Transverse colon (tissue), 4 donors: ENCODE data around the gene SCYL1. TPM values are rescaled to one million over a fixed set of nuclear protein-coding genes. Genes with fewer than 3 reads are reported as not detected.

Experiments
- DNase-seq: peaks from one replicate; pipeline ENCODE4 v3.0.0-alpha.2; 2019
- H3K27ac ChIP-seq, 4 donors: fragments of 200-600 bp; sonication (generic); 2 replicates each; pipeline ENCODE4 v1.5.1; 2016 to 2018; ENCODE audit warnings: inconsistent platforms in 4 of 4
- H3K27me3 ChIP-seq: fragments of 200-600 bp; sonication (generic); 2 replicates; pipeline ENCODE4 v1.5.1; 2017; ENCODE audit warnings: inconsistent platforms
- H3K36me3 ChIP-seq, 4 donors: fragments of 200-600 bp; sonication (generic); 2 replicates each; pipeline ENCODE4 v1.5.1; 2017 to 2019; ENCODE audit warnings: inconsistent platforms in 4 of 4
- H3K4me1 ChIP-seq, 4 donors: fragments of 200-600 bp; sonication (generic); 2 replicates each; pipeline ENCODE4 v1.5.1; 2017 to 2020; ENCODE audit warnings: inconsistent platforms in 4 of 4
- H3K4me3 ChIP-seq, 4 donors: fragments of 200-600 bp; sonication (generic); 1 replicate in 1 of 4; 2 replicates in 3 of 4; pipeline versions ENCODE4 v1.5.1 to v1.6.1; 2017 to 2019; ENCODE audit warnings: inconsistent platforms in 4 of 4
- H3K9me3 ChIP-seq, 2 donors: fragments of 200-600 bp; sonication (generic); 2 replicates each; pipeline ENCODE4 v1.5.1; 2017 to 2019; ENCODE audit warnings: inconsistent platforms in 2 of 2
- EP300 ChIP-seq: sonication (generic); formaldehyde crosslinking; IDR thresholded peaks from one replicate; pipeline ENCODE4 v1.6.1; 2017; ENCODE audit warnings: antibody characterized with exemption, low read depth
- POLR2A ChIP-seq: fragments of 450-650 bp; IDR thresholded peaks from one replicate; pipeline ENCODE4 v1.6.1; 2016; ENCODE audit warnings: antibody characterized with exemption, mild to moderate bottlenecking, moderate library complexity
- POLR2AphosphoS5 ChIP-seq, 3 donors: sonication (generic); formaldehyde crosslinking; IDR thresholded peaks; one replicate each; pipeline ENCODE4 v1.6.1; 2016; ENCODE audit warnings: antibody characterized with exemption in 3 of 3
- WGBS, 2 donors: methylation state at CpG; one replicate each; pipeline ENCODE4 v1.1.5; 2018; ENCODE audit warnings: low coverage in 1 of 2; 5-methylcytosine and 5-hydroxymethylcytosine counted together
- in situ Hi-C, 4 donors: fragments of 200-750 bp; cut with MboI; loops; one replicate each; pipeline versions ENCODE4 v1.15.0 to v1.15.1; 2017; ENCODE audit warnings: low sequenced_read_pairs in 3 of 4, low pct_ligation_motif_present in 1 of 4, low pct_unique_long_range_greater_than_20kb in 1 of 4
- intact Hi-C: fragments of 100-400 bp; cut with DNase I; formaldehyde crosslinking; loops from one replicate; pipeline ENCODE4 v1.15.1; 2023; ENCODE audit warnings: low total_unique reads
- total RNA-seq, 4 donors: library from RNA; depleted of rRNA; stranded (reverse); fragments of >200 nt; gene quantifications; one replicate each; pipeline ENCODE4 v1.1.0, GENCODE V29; 2016
- TF ChIP-seq, protein P1 (sequence below), 5 experiments: fragments of 200-600 bp in 3 of 5; fragments of 450-650 bp in 2 of 5; sonication (generic) in 3 of 5; IDR thresholded peaks; 1 replicate in 2 of 5; 2 replicates in 3 of 5; pipeline ENCODE4 v1.5.1; 2016 to 2017; ENCODE audit warnings: antibody characterized with exemption in 5 of 5, inconsistent platforms in 3 of 5, mild to moderate bottlenecking in 2 of 5, moderate library complexity in 1 of 5

Gene SCYL1
- total RNA-seq, 4 donors from 2014 or later = 41.0 to 78.4 (median 69.2) TPM

- Histone ChIP-seq H3K27ac (no peak overlapping the region), H3K4me1 (peaks cover 0 to 33% (median 20%) of the 10 kb centered on the region in 4 donors), H3K4me3 (no peak overlapping the region), H3K9me3 (no peaks in the 10 kb centered on the region), H3K36me3 (no peaks in the 10 kb centered on the region), H3K27me3 (no peaks in the 10 kb centered on the region)
- intact Hi-C loops (no loop called here), in situ Hi-C loops (no loop called here)
- TF ChIP-seq, protein P1, sequence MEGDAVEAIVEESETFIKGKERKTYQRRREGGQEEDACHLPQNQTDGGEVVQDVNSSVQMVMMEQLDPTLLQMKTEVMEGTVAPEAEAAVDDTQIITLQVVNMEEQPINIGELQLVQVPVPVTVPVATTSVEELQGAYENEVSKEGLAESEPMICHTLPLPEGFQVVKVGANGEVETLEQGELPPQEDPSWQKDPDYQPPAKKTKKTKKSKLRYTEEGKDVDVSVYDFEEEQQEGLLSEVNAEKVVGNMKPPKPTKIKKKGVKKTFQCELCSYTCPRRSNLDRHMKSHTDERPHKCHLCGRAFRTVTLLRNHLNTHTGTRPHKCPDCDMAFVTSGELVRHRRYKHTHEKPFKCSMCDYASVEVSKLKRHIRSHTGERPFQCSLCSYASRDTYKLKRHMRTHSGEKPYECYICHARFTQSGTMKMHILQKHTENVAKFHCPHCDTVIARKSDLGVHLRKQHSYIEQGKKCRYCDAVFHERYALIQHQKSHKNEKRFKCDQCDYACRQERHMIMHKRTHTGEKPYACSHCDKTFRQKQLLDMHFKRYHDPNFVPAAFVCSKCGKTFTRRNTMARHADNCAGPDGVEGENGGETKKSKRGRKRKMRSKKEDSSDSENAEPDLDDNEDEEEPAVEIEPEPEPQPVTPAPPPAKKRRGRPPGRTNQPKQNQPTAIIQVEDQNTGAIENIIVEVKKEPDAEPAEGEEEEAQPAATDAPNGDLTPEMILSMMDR (IDR thresholded peaks at IDR 0.05) = no peak
- TF ChIP-seq EP300 (no peak), POLR2A (no peak), POLR2AphosphoS5 (IDR thresholded peaks at IDR 0.05) (no peak)
- WGBS, 2 donors = 85 to 100% methylated on average over 1 to 3 of the region's 3 CpGs
- DNase-seq = no peak
Measured at GRCh38 chr11:65548395-65548794, 23.5 kb downstream of the SCYL1 start.

DNA sequence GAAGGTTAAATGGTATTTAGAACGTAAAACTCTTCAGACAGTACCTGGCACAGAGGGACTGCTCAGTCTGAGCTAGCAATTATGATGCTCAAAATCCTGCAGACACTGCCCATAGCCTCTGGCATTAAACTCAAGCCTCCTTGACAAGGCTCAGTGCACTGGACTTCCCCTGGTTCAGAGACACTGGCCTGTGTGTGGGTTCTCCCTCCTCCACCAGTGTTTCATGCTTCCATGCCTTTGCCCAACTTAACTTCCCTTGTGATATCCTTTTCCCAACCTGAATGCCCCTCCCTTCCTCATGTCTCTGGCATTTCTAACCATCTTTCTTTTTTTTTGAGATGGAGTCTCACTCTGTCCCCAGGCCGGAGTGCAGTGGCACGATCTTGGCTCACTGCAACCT lies 24.2 kb downstream of the SCYL1 start:
- intact Hi-C loops = no loop called here
- Histone ChIP-seq H3K27ac (no peak overlapping the region), H3K27me3 (no peaks in the 10 kb centered on the region), H3K4me3 (no peak overlapping the region), H3K4me1 (peaks cover 0 to 40% (median 24%) of the 10 kb centered on the region in 4 donors), H3K36me3 (no peaks in the 10 kb centered on the region), H3K9me3 (no peaks in the 10 kb centered on the region)
- 91 to 94% methylated on average over 2 to 3 of the region's 3 CpGs for WGBS, 2 donors
- no peak for DNase-seq
- TF ChIP-seq EP300 (no peak), POLR2AphosphoS5 (IDR thresholded peaks at IDR 0.05) (no peak), POLR2A (no peak)
- TF ChIP-seq, protein P1 (IDR thresholded peaks at IDR 0.05) = no peak
- in situ Hi-C loops = no loop called here

GRCh38 chr11:65551572-65552387 lies 26.9 kb downstream of the SCYL1 start:
- no peaks in the 10 kb centered on the region for H3K9me3 ChIP-seq
- in situ Hi-C loops = no loop called here
- intact Hi-C loops = no loop called here
- TF ChIP-seq EP300 (no peak), POLR2A (peak; percentile 58), POLR2AphosphoS5 (IDR thresholded peaks at IDR 0.05) (peak; percentile 66 to 94 (median 90))
- TF ChIP-seq, protein P1 (IDR thresholded peaks at IDR 0.05) = peak; percentile 40 to 82 (median 59)
- H3K4me1 ChIP-seq = peaks cover 7 to 55% (median 35%) of the 10 kb centered on the region in 4 donors
- peak; percentile 90 for DNase-seq
- 43% methylated on average over 17 of the region's 17 CpGs; no CpG with 5 or more reads in 1 of the 2 donors for WGBS, 2 donors
- no peaks in the 10 kb centered on the region for H3K27me3 ChIP-seq
- peak overlapping the region; percentile 76 to 83 (median 80) for H3K27ac ChIP-seq
- peak overlapping the region in 2 of 4 donors; percentile 5 to 13 for H3K4me3 ChIP-seq
- no peaks in the 10 kb centered on the region for H3K36me3 ChIP-seq

- Histone ChIP-seq H3K4me1 (peaks cover 7 to 55% (median 35%) of the 10 kb centered on the region in 4 donors), H3K36me3 (no peaks in the 10 kb centered on the region), H3K9me3 (no peaks in the 10 kb centered on the region), H3K27me3 (no peaks in the 10 kb centered on the region), H3K4me3 (no peak overlapping the region), H3K27ac (peak overlapping the region in 1 of 4 donors; percentile 83)
- TF ChIP-seq, protein P1 (IDR thresholded peaks at IDR 0.05) = peak in 1 of 5 experiments; percentile 2
- TF ChIP-seq POLR2AphosphoS5 (IDR thresholded peaks at IDR 0.05) (no peak), POLR2A (no peak), EP300 (no peak)
- in situ Hi-C loops (no loop called here), intact Hi-C loops (no loop called here)
- 75% methylated on average over 9 of the region's 9 CpGs; no CpG with 5 or more reads in 1 of the 2 donors for whole genome bisulfite sequencing, 2 donors
- DNase-seq = no peak
Measured at GRCh38 chr11:65552388-65552951, 27.6 kb downstream of the SCYL1 start.
